Activated naive CD8-positive, alpha-beta T cell (primary cell): ENCODE results near the gene ZNF559.
"Not testable (repeated sequence)": the region's sequence is repeated elsewhere in the genome, so short reads cannot be mapped to it uniquely, and the experiment has no call there.

Source experiments
- H3K27ac Mint-ChIP-seq: one replicate; pipeline ENCODE4 v1.8.0; 2021; ENCODE audit warnings: mixed read lengths
- H3K27me3 Mint-ChIP-seq: one replicate; pipeline ENCODE4 v1.8.0; 2021; ENCODE audit warnings: mixed read lengths
- H3K36me3 Mint-ChIP-seq: one replicate; pipeline ENCODE4 v1.8.0; 2021; ENCODE audit warnings: mixed read lengths
- H3K4me1 Mint-ChIP-seq: one replicate; pipeline ENCODE4 v1.8.0; 2021; ENCODE audit warnings: low read depth, mixed read lengths
- H3K4me3 Mint-ChIP-seq: one replicate; pipeline ENCODE4 v1.8.0; 2021; ENCODE audit warnings: mild to moderate bottlenecking, mixed read lengths
- H3K9me3 Mint-ChIP-seq: one replicate; pipeline ENCODE4 v1.8.0; 2021; ENCODE audit warnings: low read depth, mixed read lengths

The ZNF559 gene

DNA sequence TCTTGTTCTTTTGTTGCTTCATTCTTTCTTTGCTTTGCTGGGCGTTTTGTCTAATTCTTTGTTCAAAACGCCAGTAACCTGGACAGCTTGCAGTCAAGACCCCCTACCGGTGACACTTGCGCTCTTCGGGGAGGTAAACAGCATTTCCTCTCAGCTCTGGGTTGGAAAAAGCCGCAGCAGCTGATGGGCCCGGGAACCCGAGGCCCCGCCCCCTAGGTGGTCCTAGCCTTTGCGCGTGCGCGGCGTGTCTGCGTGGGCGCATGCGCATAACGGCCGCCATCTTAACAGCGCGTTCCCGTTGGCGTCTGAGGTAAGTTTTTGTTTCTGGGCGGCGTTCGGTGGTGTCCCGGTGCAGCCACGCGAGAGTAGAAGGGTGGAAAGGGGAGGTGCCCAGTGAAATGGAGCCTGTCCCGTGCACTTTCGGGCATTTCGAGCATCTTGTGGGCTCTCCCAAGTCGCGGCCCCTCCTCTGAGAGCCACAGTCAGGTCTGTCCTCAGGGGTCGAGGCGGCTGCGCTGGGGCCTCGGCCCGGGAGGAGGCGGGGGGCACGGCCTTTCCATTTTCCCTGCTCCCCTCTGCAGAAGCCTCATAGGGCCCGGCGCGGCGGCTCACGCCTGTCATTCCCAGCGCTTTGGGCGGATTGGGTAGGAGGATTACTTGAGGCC lies at the start of gene ZNF559:
TSS of gene ZNF559 (plus strand) at position 261 of the 665 bp plus-strand sequence. CDS start 14,371 bp downstream, outside the sequence.
- Mint-ChIP-seq H3K27ac (peak within 1 kb of the TSS; percentile 86), H3K4me3 (peak within 1 kb of the TSS; percentile 93), H3K9me3 (peaks cover 9% of the 10 kb centered on the region), H3K27me3 (no peaks in the 10 kb centered on the region), H3K36me3 (peaks cover 30% of the 10 kb centered on the region), H3K4me1 (peaks cover 31% of the 10 kb centered on the region)

DNA sequence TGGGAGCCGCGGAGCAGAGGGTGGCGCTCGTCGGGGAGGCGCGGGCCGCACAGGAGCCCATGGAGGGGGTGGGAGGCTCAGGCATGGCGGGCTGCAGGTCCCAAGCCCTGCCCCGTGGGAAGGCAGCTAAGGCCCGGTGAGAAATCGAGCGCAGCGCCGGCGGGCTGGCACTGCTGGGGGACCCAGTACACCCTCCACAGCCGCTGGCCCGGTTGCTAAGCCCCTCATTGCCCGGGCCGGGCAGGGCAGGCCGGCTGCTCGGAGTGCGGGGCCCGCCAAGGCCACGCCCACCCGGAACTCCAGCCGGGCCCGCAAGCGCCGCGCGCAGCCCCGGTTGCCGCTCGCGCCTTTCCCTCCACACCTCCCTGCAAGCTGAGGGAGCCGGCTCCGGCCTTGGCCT lies 40.5 kb upstream of the ZNF559 start:
- H3K4me3 Mint-ChIP-seq: peak overlapping the region; percentile 67
- H3K27me3 Mint-ChIP-seq: peaks cover 16% of the 10 kb centered on the region
- H3K4me1 Mint-ChIP-seq, H3K27ac Mint-ChIP-seq: not testable (repeated sequence)
- peaks cover 26% of the 10 kb centered on the region for H3K9me3 Mint-ChIP-seq
- peaks cover 20% of the 10 kb centered on the region for H3K36me3 Mint-ChIP-seq

DNA sequence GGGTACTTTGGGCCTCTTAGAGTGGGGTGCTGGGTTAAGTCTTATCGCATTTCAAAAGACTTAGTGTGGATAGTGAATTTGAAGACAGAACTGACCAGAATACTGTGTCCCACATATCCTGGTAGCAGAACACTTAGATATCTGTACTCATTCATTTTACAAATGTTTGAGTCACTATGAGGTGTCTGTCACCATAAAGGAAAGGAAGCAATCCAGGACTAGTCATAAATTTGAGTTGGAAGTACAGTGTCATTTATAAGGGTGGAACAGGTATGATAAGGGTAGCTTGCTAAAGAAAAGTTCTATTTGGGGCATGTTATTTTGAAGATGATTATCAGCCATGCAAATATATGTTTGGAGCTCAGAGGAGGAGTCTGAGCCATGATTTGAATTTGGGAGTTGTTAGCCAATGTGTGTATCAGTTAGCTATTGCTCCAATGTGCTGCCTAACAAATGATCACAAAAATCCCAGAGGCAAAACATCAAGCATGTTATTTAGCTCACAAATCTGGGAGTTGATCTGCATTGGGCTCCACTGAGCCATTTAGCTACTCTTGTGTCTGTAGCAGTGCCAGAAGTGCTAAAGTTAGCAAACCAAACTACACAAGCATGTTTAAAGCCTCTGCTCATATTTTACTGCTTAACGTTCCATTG lies 34.6 kb upstream of the ZNF559 start:
- Mint-ChIP-seq H3K27me3 (no peaks in the 10 kb centered on the region), H3K27ac (no peak overlapping the region), H3K36me3 (peaks cover 45% of the 10 kb centered on the region), H3K9me3 (peaks cover 31% of the 10 kb centered on the region), H3K4me1 (no peaks in the 10 kb centered on the region), H3K4me3 (no peak overlapping the region)

DNA sequence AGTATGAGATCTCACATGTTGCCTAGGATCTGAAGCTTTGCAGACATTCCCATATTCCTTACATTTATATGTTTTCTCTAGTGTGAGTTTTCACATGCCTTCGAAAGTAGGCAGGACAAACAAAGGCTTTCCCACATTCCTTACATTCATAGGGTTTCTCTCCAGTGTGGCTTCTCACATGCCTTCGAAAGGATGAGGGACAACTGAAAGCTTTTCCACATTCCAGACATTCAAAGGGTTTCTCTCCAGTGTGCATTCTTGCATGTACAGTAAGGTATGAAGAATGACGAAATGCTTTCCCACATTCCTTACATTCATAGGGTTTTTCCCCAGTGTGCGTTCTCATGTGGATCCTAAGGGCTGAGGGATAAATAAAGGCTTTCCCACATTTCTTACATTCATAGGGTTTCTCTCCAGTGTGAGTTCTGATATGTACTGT lies 28.5 kb upstream of the ZNF559 start:
- no peak overlapping the region for H3K27ac Mint-ChIP-seq
- no peak overlapping the region for H3K4me3 Mint-ChIP-seq
- H3K9me3 Mint-ChIP-seq: peaks cover 32% of the 10 kb centered on the region
- H3K27me3 Mint-ChIP-seq: no peaks in the 10 kb centered on the region
- H3K36me3 Mint-ChIP-seq: peaks cover 66% of the 10 kb centered on the region
- no peaks in the 10 kb centered on the region for H3K4me1 Mint-ChIP-seq

DNA sequence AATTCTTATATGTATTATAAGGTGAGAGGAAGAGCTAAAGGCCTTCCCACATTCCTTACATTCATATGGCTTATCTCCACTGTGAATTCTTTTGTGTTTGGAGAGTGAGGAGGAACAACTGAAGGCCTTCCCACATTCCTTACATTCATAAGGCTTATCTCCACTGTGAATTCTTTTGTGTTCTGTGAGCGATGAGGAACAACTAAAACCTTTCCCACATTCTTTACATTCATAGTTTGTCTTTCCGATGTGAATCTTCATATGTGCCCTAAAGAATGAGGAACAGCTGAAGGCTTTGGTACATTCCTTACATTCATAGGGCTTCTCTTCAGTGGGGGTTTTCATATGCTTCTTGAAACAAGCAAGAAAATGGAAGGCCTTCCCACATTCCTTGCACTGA lies 27.6 kb upstream of the ZNF559 start:
- Mint-ChIP-seq H3K27ac (no peak overlapping the region), H3K36me3 (peaks cover 72% of the 10 kb centered on the region), H3K27me3 (no peaks in the 10 kb centered on the region), H3K4me3 (no peak overlapping the region), H3K9me3 (peaks cover 36% of the 10 kb centered on the region), H3K4me1 (no peaks in the 10 kb centered on the region)

DNA sequence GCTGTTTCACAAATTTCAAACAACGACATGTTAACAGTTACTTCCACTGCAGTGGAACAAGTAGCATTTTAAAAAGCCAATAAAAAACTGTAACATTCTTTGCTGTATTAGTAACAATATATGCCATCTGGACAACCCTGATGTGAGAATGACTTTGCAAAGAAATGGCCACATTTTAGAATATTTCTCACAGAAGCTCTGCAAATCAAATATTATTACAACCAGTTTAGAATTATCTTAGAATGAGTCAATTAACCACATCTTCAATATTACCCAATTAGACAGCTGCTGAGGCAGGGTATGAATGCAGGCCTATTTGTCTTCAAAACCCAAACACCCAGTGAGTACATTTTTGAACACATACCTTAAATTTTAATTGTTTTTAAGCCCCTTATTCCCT lies 17.5 kb upstream of the ZNF559 start:
- Mint-ChIP-seq H3K27ac (no peak overlapping the region), H3K4me1 (peaks cover 28% of the 10 kb centered on the region), H3K27me3 (no peaks in the 10 kb centered on the region), H3K4me3 (no peak overlapping the region), H3K9me3 (peaks cover 11% of the 10 kb centered on the region), H3K36me3 (peaks cover 28% of the 10 kb centered on the region)

DNA sequence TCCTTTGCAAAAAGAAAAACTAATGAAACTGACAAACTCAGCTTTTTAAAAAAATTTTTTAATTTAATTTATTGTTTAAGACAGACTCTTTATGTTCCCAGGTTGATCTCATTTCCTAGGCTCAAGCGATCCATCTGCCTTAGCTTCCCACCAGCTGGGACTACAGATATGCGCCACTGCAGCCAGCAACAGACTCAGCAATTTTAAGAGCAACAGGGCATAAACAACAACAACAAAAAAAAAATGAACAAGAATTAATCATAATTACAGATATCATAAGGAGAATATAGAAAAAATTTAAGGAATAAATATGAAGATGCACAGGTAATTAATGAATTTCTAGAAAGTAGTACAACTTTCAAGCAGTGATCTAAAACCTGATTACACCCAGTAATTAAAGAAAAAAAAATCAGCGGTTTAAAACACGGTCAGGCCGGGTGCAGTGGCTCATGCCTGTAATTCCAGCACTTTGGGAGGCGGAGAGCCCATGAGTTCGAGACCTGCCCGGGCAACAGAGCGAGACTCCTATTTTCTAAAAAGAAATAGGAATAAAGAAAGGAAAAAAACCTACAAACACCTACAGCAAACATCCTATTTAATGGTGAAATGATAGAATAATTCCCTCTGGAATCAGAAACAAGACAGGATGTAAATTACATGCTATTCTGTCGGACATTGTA lies 15.7 kb upstream of the ZNF559 start:
- Mint-ChIP-seq H3K4me1 (peaks cover 28% of the 10 kb centered on the region), H3K4me3 (peak overlapping the region; percentile 95), H3K9me3 (peaks cover 6% of the 10 kb centered on the region), H3K27me3 (no peaks in the 10 kb centered on the region), H3K27ac (peak overlapping the region; percentile 89), H3K36me3 (peaks cover 16% of the 10 kb centered on the region)

DNA sequence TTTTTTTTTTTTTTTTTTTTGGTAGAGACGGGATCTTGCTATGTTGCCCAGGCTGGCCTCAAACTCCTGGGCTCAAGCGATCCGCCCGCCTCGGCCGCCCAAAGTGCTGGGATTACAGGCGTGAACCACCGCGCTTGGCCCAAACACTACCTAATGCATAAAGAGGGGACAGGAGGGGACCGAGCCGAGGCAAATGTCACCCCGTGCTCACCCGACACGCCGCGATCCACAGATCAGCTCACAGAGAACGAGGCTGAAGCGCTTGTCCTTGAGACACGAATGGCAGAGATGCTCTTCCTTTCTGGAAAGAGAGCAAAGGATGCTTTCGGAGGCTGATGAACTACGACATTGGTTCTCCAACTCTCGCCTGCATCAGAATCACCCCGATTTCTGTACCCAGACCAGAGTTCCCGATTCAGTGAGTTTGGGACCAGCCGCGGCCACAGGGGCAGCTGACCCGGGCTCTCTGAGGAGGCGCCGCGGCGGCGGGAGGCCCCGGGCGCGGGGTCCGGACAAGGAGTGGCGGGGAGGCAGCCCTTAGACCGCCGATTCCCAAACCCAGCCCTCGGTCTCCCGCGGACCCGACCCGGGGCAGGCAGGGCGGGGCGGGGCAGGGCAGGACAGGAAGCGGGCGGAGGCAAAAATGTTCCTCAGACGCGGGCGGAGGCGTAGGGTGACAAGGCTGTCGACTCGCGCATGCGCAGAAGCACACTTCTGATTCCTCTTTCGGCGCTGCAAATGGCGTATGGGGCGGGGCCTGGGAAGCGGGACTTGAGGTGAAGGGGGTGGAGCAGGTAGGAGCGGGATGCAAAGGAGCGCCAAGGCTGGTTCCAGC lies 14.6 kb upstream of the ZNF559 start, which contains the start of gene ZNF699:
TSS of gene ZNF699 (minus strand) at position 700 of the 835 bp plus-strand sequence. CDS start 4,719 bp downstream, outside the sequence.
- Mint-ChIP-seq H3K36me3 (peaks cover 10% of the 10 kb centered on the region), H3K27ac (peak within 1 kb of the TSS; percentile 97), H3K4me1 (peaks cover 28% of the 10 kb centered on the region)

DNA sequence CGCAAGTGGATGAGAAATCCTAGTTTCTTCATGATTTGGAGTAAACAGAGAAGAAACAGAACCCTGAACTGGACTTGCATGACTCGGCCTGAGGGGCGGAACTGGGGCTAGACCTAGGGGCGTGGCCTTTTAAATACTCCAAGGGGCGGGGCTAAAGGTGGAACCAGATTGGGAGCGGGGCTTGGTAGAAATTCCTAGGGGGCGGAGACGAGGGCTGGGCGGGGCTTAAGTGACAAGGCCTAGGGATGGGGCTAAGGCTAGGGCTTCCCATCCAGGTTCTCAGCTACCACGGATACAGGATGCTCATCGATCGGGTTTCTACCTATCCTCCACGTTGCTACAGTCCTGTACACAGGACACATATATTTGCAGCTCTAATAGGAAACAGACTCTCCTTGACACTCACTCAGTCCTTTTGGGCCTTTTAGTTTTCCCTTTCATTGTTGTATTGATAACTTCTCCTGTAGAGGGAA lies 14.0 kb upstream of the ZNF559 start:
- Mint-ChIP-seq H3K4me3 (peak overlapping the region; percentile 95), H3K36me3 (peaks cover 9% of the 10 kb centered on the region), H3K27me3 (no peaks in the 10 kb centered on the region), H3K27ac (peak overlapping the region; percentile 97), H3K4me1 (peaks cover 26% of the 10 kb centered on the region), H3K9me3 (peaks cover 5% of the 10 kb centered on the region)

More for the DNA sequence above, 14.6 kb upstream of the ZNF559 start, which contains the start of gene ZNF699:
- H3K27me3 Mint-ChIP-seq: no peaks in the 10 kb centered on the region
- H3K9me3 Mint-ChIP-seq: peaks cover 6% of the 10 kb centered on the region
- peak within 1 kb of the TSS; percentile 95 for H3K4me3 Mint-ChIP-seq

DNA sequence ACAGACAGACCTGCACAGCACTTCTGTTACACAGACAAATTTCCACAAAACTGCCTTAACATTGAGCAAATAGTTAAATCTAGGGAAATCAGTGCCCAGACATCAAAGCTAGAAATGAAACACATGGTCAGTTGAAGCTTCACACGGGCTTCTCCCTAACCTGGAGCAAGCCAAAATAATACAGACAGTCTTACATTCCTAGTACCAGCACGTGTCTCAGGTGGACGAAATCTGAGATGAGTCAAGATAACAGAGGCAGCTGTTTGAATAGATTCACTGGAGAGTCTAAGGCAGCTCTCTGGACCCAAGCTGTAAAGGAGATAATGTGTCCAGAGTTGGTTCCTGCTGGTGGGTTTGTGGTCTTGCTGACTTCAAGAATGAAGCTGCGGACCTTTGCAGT lies 10.2 kb upstream of the ZNF559 start:
- Mint-ChIP-seq H3K9me3 (no peaks in the 10 kb centered on the region), H3K4me3 (no peak overlapping the region), H3K27ac (no peak overlapping the region), H3K27me3 (no peaks in the 10 kb centered on the region), H3K4me1 (peaks cover 2% of the 10 kb centered on the region), H3K36me3 (peaks cover 5% of the 10 kb centered on the region)

DNA sequence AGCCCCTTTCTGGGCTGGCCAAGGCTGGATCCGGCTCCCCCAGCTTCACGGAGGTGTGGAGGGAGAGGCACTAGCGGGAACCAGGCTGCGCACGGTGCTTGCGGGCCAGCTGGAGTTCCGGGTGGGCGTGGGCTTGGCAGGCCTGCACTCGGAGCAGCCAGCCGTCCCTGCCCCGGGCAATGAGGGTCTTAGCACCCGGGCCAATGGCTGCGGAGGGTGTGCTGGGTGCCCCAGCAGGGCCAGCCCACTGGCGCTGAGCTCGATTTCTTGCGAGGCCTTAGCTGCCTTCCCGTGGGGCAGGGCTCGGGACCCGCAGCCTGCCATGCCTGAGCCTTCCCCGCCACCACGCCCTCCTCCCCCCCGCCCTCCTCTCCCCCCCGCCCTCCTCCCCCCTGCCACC lies 2.6 kb upstream of the ZNF559 start:
- Mint-ChIP-seq H3K27me3 (no peaks in the 10 kb centered on the region), H3K4me3 (no peak overlapping the region), H3K27ac (no peak overlapping the region), H3K4me1 (peaks cover 27% of the 10 kb centered on the region), H3K36me3 (peaks cover 13% of the 10 kb centered on the region), H3K9me3 (peaks cover 5% of the 10 kb centered on the region)

DNA sequence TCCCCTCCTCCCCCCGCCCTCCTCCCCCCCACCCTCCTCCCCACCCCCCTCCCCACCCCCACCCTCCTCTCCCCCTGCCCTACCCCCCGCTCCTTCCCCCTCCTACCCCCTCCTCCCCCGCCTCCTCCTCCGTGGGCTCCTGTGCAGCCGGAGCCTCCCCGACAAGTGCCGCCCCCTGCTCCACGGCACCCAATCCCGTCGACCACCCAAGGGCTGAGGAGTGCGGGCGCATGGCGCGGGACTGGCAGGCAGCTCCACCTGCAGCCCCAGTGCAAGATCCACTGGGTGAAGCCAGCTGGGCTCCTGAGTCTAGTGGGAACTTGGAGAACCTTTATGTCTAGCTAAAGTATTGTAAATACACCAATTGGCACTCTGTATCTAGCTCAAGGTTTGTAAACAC lies 2.2 kb upstream of the ZNF559 start:
- peaks cover 27% of the 10 kb centered on the region for H3K4me1 Mint-ChIP-seq
- not testable (repeated sequence) for H3K9me3 Mint-ChIP-seq, H3K4me3 Mint-ChIP-seq, H3K27me3 Mint-ChIP-seq, H3K27ac Mint-ChIP-seq
- H3K36me3 Mint-ChIP-seq: peaks cover 14% of the 10 kb centered on the region

DNA sequence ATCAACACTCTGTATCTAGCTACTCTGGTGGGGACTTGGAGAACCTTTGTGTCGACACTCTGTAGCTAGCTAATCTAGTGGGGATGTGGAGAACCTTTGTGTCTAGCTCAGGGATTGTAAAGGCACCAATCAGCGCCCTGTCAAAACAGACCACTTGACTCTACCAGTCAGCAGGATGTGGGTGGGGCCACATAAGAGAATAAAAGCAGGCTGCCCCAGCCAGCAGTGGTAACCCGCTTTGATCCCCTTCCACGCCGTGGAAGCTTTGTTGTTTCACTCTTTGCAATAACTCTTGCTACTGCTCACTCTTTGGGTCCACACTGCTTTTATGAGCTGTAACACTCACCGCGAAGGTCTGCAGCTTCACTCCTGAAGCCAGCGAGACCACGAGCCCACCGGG lies 1.8 kb upstream of the ZNF559 start:
- peak overlapping the region; percentile 0 for H3K4me3 Mint-ChIP-seq
- H3K36me3 Mint-ChIP-seq: peaks cover 17% of the 10 kb centered on the region
- H3K9me3 Mint-ChIP-seq, H3K27ac Mint-ChIP-seq, H3K27me3 Mint-ChIP-seq: not testable (repeated sequence)
- H3K4me1 Mint-ChIP-seq: peaks cover 27% of the 10 kb centered on the region

DNA sequence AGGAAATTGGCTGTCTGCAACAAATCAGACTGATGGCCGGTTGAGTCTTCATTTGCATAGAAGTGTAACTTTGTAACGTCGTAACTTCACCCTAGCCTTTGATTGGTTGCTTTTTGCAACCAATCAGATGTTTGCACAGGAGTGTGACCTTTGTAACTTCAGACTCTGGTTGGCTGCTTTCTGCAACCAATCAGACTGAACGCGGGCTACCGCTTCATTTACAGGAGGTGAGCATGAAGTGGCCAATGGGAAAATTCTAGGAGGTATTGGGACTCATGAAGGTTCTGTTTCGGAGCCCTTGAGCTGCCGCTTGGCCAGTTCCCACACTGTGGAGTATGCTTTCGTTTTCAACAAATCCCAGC lies 441 bp upstream of the ZNF559 start:
- peaks cover 31% of the 10 kb centered on the region for H3K4me1 Mint-ChIP-seq

More for the DNA sequence above, 441 bp upstream of the ZNF559 start:
- peaks cover 9% of the 10 kb centered on the region for H3K9me3 Mint-ChIP-seq
- no peaks in the 10 kb centered on the region for H3K27me3 Mint-ChIP-seq
- H3K36me3 Mint-ChIP-seq: peaks cover 27% of the 10 kb centered on the region
- peak overlapping the region; percentile 93 for H3K4me3 Mint-ChIP-seq
- H3K27ac Mint-ChIP-seq: peak overlapping the region; percentile 86
